ENCODE measurements around the gene TBC1D3D.
"Not testable (repeated sequence)": the region's sequence is repeated elsewhere in the genome, so short reads cannot be mapped to it uniquely, and the experiment has no call there.

TBC1D3D gene

GRCh38 chr17:38003676-38004075 lies at the start of gene TBC1D3D:
TBC1D3D (plus strand) TSS chr17:38003976; CDS start chr17:38005561, 1,585 bp downstream.
- not testable (repeated sequence) for H3K36me3 Mint-ChIP-seq; H3K4me3 Mint-ChIP-seq; H3K9me3 Mint-ChIP-seq; DNase-seq; H3K4me1 Mint-ChIP-seq; H3K27me3 Mint-ChIP-seq; ATAC-seq (replicated peaks); H3K27ac Mint-ChIP-seq

DNA sequence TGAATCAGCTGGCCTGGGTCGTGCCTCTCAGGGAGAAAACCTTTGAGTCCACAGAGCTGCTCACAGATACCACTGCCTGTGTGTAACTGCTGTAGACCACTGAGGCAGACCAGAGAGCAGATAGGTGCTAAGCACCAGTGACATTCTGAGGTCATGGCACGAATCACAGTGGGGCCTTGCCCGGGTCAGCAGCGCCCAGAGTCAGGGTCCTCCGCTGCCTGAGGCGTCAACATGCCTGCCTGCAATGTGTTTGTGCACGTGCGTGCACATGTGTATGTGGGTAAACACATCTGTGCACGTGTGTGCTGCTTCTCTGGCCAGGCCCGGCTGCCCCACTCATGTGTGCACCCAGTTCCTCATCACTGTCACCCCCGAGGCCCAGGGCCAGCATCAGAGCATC lies 14.8 kb upstream of the TBC1D3D start, which contains the start of gene TBC1D3L:
Gene TBC1D3L (minus strand): TSS at position 101 of the 400 bp plus-strand sequence. CDS start 1,540 bp downstream, outside the sequence.
- not testable (repeated sequence) for H3K36me3 Mint-ChIP-seq; H3K27me3 Mint-ChIP-seq; H3K4me3 Mint-ChIP-seq; DNase-seq; H3K27ac Mint-ChIP-seq; ATAC-seq (replicated peaks); H3K4me1 Mint-ChIP-seq; H3K9me3 Mint-ChIP-seq
